Measurements from ENCODE around the gene SLC39A11. TPM values are rescaled to one million over a fixed set of nuclear protein-coding genes. Genes with fewer than 3 reads are reported as not detected.

Gene SLC39A11
- total and polyA plus RNA-seq, 2 of the 13 experiments (the other 11 are each of a cell fraction or from before 2014, with no cell fraction given), result 17.2 to 31.5 TPM

DNA sequence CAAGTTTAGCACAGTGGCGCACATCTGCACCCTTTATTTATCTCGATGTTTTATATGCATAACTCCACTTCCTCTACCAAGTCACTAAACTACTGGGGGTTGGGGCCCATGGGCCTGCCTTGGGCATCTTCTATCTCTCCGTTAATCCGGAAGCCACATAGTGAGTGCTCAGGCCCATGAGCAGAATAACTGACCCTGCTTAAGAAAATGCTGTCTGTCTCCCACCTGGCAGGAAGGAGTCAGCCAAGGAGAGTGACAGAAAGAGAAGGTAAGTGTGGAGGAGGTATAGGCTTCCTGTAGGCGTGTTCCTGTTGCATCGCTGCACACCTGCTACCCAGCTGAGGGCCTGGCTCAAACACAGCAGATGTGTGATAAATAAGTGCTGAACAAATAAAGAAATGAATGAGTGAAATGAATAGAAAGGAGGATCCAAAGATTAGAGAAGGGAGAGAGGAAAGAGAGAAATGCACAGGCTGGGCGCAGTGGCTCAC, 320.1 kb downstream of the SLC39A11 start:
- TF ChIP-seq, protein P1, sequence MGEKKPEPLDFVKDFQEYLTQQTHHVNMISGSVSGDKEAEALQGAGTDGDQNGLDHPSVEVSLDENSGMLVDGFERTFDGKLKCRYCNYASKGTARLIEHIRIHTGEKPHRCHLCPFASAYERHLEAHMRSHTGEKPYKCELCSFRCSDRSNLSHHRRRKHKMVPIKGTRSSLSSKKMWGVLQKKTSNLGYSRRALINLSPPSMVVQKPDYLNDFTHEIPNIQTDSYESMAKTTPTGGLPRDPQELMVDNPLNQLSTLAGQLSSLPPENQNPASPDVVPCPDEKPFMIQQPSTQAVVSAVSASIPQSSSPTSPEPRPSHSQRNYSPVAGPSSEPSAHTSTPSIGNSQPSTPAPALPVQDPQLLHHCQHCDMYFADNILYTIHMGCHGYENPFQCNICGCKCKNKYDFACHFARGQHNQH (CRISPR knock-in tag; IDR thresholded peaks at IDR 0.05), result no peak
- no peak for TF ChIP-seq HOXA7 (CRISPR knock-in tag; IDR thresholded peaks at IDR 0.05)
- TF ChIP-seq, protein P2, sequence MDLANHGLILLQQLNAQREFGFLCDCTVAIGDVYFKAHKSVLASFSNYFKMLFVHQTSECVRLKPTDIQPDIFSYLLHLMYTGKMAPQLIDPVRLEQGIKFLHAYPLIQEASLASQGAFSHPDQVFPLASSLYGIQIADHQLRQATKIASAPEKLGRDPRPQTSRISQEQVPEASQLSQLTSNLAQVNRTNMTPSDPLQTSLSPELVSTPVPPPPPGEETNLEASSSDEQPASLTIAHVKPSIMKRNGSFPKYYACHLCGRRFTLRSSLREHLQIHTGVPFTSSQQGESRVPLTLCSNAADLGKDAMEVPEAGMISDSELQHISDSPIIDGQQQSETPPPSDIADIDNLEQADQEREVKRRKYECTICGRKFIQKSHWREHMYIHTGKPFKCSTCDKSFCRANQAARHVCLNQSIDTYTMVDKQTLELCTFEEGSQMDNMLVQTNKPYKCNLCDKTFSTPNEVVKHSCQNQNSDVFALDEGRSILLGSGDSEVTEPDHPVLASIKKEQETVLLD (CRISPR knock-in tag; IDR thresholded peaks at IDR 0.05; ENCODE audit: low read depth), result no peak
- TF ChIP-seq CHCHD3 (CRISPR knock-in tag; IDR thresholded peaks at IDR 0.05), result no peak
- no peak for TF ChIP-seq ZNF329 (CRISPR knock-in tag; IDR thresholded peaks at IDR 0.05; ENCODE audit: low read depth)
- no peak for TF ChIP-seq TBP (CRISPR knock-in tag; IDR thresholded peaks at IDR 0.05)
- no peak for TF ChIP-seq ZNF550 (CRISPR knock-in tag; IDR thresholded peaks at IDR 0.05; ENCODE audit: borderline replicate concordance)
- no peak for TF ChIP-seq SUZ12 (IDR thresholded peaks at IDR 0.05; ENCODE audit: low read depth, low read length)
- TF ChIP-seq, protein P3, sequence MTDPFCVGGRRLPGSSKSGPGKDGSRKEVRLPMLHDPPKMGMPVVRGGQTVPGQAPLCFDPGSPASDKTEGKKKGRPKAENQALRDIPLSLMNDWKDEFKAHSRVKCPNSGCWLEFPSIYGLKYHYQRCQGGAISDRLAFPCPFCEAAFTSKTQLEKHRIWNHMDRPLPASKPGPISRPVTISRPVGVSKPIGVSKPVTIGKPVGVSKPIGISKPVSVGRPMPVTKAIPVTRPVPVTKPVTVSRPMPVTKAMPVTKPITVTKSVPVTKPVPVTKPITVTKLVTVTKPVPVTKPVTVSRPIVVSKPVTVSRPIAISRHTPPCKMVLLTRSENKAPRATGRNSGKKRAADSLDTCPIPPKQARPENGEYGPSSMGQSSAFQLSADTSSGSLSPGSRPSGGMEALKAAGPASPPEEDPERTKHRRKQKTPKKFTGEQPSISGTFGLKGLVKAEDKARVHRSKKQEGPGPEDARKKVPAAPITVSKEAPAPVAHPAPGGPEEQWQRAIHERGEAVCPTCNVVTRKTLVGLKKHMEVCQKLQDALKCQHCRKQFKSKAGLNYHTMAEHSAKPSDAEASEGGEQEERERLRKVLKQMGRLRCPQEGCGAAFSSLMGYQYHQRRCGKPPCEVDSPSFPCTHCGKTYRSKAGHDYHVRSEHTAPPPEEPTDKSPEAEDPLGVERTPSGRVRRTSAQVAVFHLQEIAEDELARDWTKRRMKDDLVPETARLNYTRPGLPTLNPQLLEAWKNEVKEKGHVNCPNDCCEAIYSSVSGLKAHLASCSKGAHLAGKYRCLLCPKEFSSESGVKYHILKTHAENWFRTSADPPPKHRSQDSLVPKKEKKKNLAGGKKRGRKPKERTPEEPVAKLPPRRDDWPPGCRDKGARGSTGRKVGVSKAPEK (CRISPR knock-in tag; IDR thresholded peaks at IDR 0.05; ENCODE audit: borderline replicate concordance), result no peak
- TF ChIP-seq TAF1 (CRISPR knock-in tag; IDR thresholded peaks at IDR 0.05), result no peak
- TF ChIP-seq IRF2 (CRISPR knock-in tag; IDR thresholded peaks at IDR 0.05), result no peak
- H3K27me3 ChIP-seq (ENCODE audit: control insufficient read depth in 1 of 2, insufficient read depth in 2 of 2, low read length in 2 of 2), result no peaks in the 10 kb centered on the region
- FAIRE-seq (no peak), DNase-seq (ENCODE audit: low spot score) (no peak), ATAC-seq (no peak)
- intact Hi-C loops (cut with micrococcal nuclease; ENCODE audit: unreplicated experiment), result no loop called here
- H3K4me3 ChIP-seq (replicated peaks in 1 of 3; ENCODE audit: insufficient read depth in 1 of 3, low read depth in 2 of 3, low read length in 3 of 3), result no peak overlapping the region
- H4K20me1 ChIP-seq (ENCODE audit: insufficient read depth, low read length), result no peaks in the 10 kb centered on the region
- POLR2A ChIA-PET, result no interaction called here
- in situ Hi-C loops (cut with HindIII; ENCODE audit: extremely low pct_ligation_motif_present, low pct_unique_long_range_greater_than_20kb), result no loop called here
- peaks cover 4% of the 10 kb centered on the region; the same call in 1 of the 2 replicates for H3K9me3 ChIP-seq (ENCODE audit: low read length)
- CTCF ChIA-PET (ENCODE audit: low intra/inter-chr PET ratio, low total read pairs), result no interaction called here
- no peaks in the 10 kb centered on the region for H3K79me2 ChIP-seq (ENCODE audit: insufficient read depth, low read length)
- no peaks in the 10 kb centered on the region; a peak in 1 of 5 replicates for H3K36me3 ChIP-seq (replicated peaks in 1 of 2; ENCODE audit: control insufficient read depth in 1 of 2, insufficient read depth in 2 of 2, low read length in 2 of 2)
- no peak overlapping the region for H3K27ac ChIP-seq (ENCODE audit: extremely low read length, insufficient read depth, low read length)
- peaks cover 2% of the 10 kb centered on the region; the same call in 1 of the 2 replicates for H3K4me1 ChIP-seq (ENCODE audit: insufficient read depth, low read length)
- H3K9ac ChIP-seq (ENCODE audit: insufficient read depth, low read depth, low read length), result no peak overlapping the region
- WGBS (ENCODE audit: low lambda C conversion rate), result 98% methylated on average over 7 of the region's 7 CpGs
- H3K4me2 ChIP-seq (ENCODE audit: low read depth, low read length), result no peak overlapping the region
- no peak overlapping the region for H2AFZ ChIP-seq (ENCODE audit: low read length)
- no TSS peak for BruUV-seq (replicated peaks)

All from HepG2 (cell line).